ENCODE measurements around the gene CHRNB1. TPM values are rescaled to one million over a fixed set of nuclear protein-coding genes. Genes with fewer than 3 reads are reported as not detected.

CHRNB1 gene
- total and polyA plus RNA-seq, 10 donors: 7.3 to 12.9 (median 11.3) TPM

DNA sequence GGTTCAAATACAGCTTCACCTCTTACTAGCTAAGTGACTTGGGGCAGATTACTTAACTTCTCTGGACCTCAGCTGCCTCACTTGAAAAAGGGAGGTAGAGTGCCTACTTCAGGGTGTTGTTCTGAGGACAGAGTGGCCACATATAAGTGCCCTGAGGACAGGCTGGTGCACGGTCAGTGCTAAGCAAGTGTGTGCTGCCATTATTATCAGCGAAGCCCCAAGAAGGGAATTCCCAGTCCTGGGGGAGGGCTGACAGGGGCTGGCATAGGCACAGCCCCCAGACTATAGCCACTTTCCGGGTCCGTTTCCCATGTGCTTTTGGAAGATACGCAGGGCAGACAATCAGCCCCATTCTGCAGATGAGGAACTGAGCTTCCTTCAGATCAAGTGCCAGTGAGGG is 32.1 kb downstream of the CHRNB1 start:
- peak overlapping the region in 7 of 8 donors; percentile 98 to 100 (median 99) for H3K27ac ChIP-seq
- peak overlapping the region in 4 of 8 donors; percentile 72 to 94 (median 84) for H3K4me3 ChIP-seq
- peaks cover 0 to 7% (median 0%) of the 10 kb centered on the region in 6 donors for H3K36me3 ChIP-seq
- DNase-seq: no peak
- no peaks in the 10 kb centered on the region for H3K27me3 ChIP-seq (replicated peaks in 1 of 7)
- no peaks in the 10 kb centered on the region for H3K9me3 ChIP-seq
- intact Hi-C loops (cut with DNase I; ENCODE audit: low total_unique reads): no loop called here
- peaks cover 35 to 95% (median 69%) of the 10 kb centered on the region in 6 donors for H3K4me1 ChIP-seq
- 76 to 97% (median 88%) methylated on average over 3 to 5 of the region's 5 CpGs for WGBS, 5 donors
- TF ChIP-seq POLR2AphosphoS5 (IDR thresholded peaks at IDR 0.05) (no peak), POLR2A (IDR thresholded peaks at IDR 0.05) (no peak)
- TF ChIP-seq, protein P1, sequence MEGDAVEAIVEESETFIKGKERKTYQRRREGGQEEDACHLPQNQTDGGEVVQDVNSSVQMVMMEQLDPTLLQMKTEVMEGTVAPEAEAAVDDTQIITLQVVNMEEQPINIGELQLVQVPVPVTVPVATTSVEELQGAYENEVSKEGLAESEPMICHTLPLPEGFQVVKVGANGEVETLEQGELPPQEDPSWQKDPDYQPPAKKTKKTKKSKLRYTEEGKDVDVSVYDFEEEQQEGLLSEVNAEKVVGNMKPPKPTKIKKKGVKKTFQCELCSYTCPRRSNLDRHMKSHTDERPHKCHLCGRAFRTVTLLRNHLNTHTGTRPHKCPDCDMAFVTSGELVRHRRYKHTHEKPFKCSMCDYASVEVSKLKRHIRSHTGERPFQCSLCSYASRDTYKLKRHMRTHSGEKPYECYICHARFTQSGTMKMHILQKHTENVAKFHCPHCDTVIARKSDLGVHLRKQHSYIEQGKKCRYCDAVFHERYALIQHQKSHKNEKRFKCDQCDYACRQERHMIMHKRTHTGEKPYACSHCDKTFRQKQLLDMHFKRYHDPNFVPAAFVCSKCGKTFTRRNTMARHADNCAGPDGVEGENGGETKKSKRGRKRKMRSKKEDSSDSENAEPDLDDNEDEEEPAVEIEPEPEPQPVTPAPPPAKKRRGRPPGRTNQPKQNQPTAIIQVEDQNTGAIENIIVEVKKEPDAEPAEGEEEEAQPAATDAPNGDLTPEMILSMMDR (IDR thresholded peaks at IDR 0.05 in 8 of 11, conservative IDR thresholded peaks at IDR 0.05 in 3 of 11): no peak

DNA sequence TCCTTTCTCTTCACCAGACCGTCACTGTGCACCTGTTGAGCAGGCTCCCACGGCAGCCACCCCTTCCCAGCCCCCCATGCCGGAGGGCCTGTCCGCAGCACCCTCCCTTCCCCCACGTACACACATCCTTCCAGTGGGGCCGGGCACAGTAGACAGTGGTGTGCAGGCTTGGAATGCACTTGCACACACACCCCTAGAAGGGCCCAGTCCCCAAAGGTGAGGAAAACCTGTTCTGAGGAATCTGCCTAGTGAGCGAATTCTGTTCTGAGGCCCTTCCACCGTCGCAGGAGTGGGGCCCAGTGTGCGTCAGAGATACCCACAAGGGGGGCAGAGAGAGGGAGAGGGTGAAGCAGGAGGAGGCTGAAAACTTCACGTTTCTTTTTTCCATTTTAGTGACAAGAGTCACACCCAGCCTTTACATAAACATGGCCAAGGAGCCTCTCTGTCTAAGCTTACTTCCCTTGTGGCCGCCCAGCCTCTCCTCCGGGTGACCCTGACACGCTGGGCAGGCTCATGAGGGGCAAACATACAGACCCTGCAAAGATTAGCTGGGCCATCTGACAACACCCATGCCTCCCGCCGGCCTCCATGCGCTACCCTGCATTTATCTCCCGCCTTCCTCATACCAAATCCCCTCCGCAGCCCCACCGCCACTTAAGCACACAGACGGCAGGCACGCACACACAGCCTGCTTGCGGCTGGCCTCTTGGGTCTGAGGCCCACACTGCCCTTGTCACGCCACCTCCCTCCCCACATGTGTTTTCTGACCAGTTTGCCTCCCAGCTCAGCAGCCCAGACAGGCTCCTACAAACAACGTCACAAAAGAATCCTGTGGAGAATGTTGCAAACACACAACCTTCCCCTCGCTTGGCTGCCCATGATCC is 32.8 kb downstream of the CHRNB1 start:
- 32 to 40% (median 33%) methylated on average over 23 to 26 of the region's 26 CpGs for WGBS, 5 donors
- peak; percentile 81 for DNase-seq
- H3K36me3 ChIP-seq: peaks cover 0 to 7% (median 0%) of the 10 kb centered on the region in 6 donors
- TF ChIP-seq POLR2AphosphoS5 (IDR thresholded peaks at IDR 0.05) (peak; percentile 48 to 74 (median 71)), POLR2A (IDR thresholded peaks at IDR 0.05) (no peak)
- intact Hi-C loops (cut with DNase I; ENCODE audit: low total_unique reads): no loop called here
- no peaks in the 10 kb centered on the region for H3K9me3 ChIP-seq
- H3K4me3 ChIP-seq: peak overlapping the region in 7 of 8 donors; percentile 66 to 94 (median 83)
- peaks cover 32 to 95% (median 66%) of the 10 kb centered on the region in 6 donors for H3K4me1 ChIP-seq
- peak overlapping the region; percentile 98 to 100 (median 99) for H3K27ac ChIP-seq
- H3K27me3 ChIP-seq (replicated peaks in 1 of 7): no peaks in the 10 kb centered on the region

DNA sequence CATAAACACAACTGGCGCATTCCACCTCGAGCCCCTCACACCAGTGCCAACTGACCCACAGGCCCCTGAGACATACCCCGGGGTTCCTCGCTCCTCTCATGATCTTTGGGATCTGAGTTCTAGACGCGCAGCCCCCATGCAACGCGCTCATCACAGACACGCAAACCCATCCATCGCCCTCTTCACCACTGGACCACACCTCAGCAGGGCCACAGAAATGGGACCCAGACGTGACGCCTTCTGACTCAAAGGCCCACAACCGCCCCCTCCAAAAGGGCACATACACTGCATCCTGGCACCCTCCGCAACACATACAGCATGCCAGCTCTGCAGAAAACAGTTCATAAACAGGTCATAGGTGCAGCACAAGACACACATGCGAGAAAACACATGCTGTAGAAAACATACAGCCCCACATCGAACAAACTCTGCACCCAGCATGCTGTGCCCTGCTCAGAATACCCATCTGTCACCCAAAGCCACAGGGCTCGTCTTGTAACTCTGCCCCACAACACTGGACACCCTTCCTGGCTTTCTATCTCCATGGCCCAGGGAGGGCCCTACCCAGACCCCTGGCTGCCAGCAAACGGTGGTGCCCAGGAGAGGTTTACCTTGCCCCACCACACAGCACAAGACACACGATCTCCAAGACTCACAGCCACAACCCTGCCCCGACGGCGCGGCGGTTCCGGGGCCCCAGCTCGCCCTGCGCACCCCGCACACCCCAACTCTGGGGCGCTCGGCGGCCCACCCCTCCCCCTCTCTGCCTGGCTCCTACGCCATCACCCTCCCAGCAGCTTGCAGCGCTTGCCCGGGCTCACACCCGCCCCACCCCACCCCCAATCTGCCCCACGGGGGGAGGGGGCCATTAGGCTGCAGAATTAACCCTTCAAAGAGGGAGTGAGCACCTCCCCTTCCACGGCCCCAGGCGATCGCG is 33.7 kb downstream of the CHRNB1 start:
- H3K27ac ChIP-seq: peak overlapping the region; percentile 98 to 100 (median 99)
- WGBS, 5 donors: 22 to 43% (median 27%) methylated on average over 24 to 40 of the region's 40 CpGs
- peak; percentile 91 for DNase-seq
- TF ChIP-seq POLR2AphosphoS5 (IDR thresholded peaks at IDR 0.05) (peak in 1 of 3 donors; percentile 73), POLR2A (IDR thresholded peaks at IDR 0.05) (no peak)
- TF ChIP-seq, protein P1 (IDR thresholded peaks at IDR 0.05 in 8 of 11, conservative IDR thresholded peaks at IDR 0.05 in 3 of 11): peak in 2 of 11 experiments; percentile 6 to 14
- H3K4me3 ChIP-seq: peak overlapping the region; percentile 66 to 94 (median 83)
- intact Hi-C loops (cut with DNase I; ENCODE audit: low total_unique reads): no loop called here
- H3K4me1 ChIP-seq: peaks cover 31 to 94% (median 71%) of the 10 kb centered on the region in 6 donors
- H3K27me3 ChIP-seq (replicated peaks in 1 of 7): no peaks in the 10 kb centered on the region
- peaks cover 0 to 7% (median 0%) of the 10 kb centered on the region in 6 donors for H3K36me3 ChIP-seq
- no peaks in the 10 kb centered on the region for H3K9me3 ChIP-seq

Data from spleen (tissue), 11 donors.